GDM1 (cell line): ENCODE measurements around the gene PCDHA10.
"Not testable (repeated sequence)": the region's sequence is repeated elsewhere in the genome, so short reads cannot be mapped to it uniquely, and the experiment has no call there.

Experiments
- DNase-seq: peaks from one replicate; lab custom pipeline; 2025; lab: John Stamatoyannopoulos, UW

The PCDHA10 gene

GRCh38 chr5:140840978-140841962, 14.4 kb upstream of the PCDHA10 start, which contains the start of gene PCDHA8:
TSS of gene PCDHA8 (plus strand) at chr5:140841187. CDS start at chr5:140841322, 135 bp downstream.
- DNase-seq, result peak; percentile 16

DNA sequence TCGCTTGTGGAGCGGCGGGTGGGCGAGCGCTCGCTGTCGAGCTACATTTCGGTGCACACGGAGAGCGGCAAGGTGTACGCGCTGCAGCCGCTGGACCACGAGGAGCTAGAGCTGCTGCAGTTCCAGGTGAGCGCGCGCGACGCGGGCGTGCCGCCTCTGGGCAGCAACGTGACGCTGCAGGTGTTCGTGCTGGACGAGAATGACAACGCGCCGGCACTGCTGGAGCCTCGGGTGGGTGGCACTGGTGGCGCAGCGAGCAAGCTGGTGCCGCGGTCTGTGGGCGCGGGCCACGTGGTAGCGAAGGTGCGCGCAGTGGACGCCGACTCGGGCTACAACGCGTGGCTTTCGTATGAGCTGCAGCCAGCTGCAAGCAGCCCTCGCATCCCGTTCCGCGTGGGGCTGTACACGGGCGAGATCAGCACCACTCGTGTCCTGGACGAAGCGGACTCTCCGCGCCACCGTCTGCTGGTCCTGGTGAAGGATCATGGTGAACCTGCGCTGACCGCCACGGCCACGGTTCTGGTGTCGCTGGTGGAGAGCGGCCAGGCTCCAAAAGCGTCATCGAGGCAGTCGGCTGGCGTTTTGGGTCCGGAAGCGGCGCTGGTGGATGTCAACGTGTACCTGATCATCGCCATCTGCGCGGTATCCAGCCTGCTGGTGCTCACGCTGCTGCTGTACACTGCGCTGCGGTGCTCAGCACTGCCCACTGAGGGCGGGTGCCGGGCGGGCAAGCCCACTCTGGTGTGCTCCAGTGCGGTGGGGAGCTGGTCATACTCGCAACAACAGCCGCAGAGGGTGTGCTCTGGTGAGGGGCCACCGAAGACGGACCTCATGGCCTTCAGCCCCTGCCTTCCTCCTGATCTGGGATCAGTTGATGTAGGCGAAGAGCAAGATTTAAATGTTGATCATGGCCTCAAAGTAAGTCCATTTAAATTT, 12.6 kb upstream of the PCDHA10 start:
- no peak for DNase-seq

GRCh38 chr5:140848139-140849102, 7.3 kb upstream of the PCDHA10 start, which contains the start of gene PCDHA9:
TSS of gene PCDHA9 (plus strand) at chr5:140848382. CDS start at chr5:140848496, 114 bp downstream.
- DNase-seq, result not testable (repeated sequence)

DNA sequence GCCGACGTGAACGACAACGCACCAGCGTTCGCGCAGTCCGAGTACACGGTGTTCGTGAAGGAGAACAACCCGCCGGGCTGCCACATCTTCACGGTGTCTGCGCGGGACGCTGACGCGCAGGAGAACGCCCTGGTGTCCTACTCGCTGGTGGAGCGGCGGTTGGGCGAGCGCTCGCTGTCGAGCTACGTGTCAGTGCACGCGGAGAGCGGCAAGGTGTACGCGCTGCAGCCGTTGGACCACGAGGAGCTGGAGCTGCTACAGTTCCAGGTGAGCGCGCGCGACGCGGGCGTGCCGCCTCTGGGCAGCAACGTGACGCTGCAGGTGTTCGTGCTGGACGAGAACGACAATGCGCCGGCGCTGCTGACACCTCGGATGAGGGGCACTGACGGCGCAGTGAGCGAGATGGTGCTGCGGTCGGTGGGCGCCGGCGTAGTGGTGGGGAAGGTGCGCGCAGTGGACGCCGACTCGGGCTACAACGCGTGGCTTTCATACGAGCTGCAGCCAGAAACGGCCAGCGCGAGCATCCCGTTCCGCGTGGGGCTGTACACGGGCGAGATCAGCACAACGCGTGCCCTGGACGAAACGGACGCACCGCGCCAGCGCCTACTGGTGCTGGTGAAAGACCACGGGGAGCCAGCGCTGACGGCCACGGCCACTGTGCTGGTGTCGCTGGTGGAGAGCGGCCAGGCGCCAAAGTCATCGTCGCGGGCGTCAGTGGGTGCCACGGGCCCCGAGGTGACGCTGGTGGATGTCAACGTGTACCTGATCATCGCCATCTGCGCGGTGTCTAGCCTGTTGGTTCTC, 5.7 kb upstream of the PCDHA10 start:
- not testable (repeated sequence) for DNase-seq

DNA sequence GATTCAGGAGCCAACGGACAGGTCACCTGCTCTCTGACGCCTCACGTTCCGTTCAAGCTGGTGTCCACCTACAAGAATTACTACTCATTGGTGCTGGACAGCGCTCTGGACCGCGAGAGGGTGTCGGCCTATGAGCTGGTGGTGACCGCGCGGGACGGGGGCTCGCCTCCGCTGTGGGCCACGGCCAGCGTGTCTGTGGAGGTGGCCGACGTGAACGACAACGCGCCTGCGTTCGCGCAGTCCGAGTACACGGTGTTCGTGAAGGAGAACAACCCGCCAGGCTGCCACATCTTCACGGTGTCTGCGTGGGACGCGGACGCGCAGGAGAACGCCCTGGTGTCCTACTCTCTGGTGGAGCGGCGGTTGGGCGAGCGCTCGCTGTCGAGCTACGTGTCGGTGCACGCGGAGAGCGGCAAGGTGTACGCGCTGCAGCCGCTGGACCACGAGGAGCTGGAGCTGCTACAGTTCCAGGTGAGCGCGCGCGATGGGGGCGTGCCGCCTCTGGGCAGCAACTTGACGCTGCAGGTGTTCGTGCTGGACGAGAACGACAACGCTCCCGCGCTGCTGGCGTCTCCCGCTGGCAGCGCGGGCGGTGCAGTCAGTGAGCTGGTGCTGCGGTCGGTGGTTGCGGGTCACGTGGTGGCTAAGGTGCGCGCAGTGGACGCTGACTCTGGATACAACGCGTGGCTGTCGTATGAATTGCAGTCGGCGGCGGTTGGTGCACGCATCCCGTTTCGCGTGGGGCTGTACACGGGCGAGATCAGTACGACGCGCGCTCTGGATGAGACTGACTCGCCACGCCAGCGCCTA, 1.7 kb downstream of the PCDHA10 start:
- DNase-seq, result no peak

DNA sequence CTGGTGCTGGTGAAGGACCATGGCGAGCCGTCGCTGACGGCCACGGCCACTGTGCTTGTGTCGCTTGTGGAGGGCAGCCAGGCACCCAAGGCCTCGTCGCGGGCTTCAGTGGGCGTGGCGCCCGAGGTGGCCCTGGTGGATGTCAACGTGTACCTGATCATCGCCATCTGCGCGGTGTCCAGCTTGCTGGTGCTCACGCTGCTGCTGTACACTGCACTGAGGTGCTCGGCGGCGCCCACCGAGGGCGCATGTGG, 2.2 kb downstream of the PCDHA10 start:
- no peak for DNase-seq

DNA sequence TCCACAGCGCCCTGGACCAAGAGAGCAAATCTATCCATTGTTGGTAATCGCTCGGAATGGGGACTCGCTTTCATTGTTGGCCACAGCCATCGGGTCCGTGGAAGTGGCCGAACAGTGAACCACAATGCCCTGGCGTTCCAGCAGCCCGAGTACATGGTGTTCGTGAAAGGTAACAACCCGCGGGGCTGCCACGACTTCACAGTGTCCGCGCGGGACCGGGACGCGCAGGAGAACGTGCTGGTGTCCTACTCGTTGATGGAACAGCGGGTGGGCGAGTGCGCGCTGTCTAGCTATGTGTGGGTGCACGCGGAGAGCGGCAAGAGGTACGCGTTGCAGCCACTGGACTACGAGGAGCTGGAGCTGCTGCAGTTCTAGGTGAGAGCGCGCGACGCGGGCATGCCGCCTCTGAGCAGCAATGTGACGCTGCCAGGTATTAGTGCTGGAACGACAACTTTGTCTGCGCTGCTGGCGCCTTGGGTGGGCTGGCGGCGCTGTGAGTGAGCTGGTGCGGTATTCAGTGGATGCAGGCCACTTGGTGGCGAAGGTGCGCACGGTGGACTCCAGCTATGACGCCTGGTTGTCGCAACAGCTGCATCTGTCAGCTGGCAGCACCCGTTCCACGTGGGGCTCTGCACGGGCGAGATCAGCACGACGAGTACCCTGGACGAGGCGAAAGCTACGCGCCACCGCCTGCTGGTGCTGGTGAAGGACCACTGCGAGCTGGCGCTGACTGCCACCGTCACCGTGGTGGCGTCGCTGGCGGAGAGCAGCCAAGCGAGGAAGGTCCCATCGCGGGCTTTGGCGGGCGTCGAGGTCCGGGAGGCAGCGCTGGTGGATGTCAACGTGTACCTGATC, 7.0 kb downstream of the PCDHA10 start:
- DNase-seq, result no peak

DNA sequence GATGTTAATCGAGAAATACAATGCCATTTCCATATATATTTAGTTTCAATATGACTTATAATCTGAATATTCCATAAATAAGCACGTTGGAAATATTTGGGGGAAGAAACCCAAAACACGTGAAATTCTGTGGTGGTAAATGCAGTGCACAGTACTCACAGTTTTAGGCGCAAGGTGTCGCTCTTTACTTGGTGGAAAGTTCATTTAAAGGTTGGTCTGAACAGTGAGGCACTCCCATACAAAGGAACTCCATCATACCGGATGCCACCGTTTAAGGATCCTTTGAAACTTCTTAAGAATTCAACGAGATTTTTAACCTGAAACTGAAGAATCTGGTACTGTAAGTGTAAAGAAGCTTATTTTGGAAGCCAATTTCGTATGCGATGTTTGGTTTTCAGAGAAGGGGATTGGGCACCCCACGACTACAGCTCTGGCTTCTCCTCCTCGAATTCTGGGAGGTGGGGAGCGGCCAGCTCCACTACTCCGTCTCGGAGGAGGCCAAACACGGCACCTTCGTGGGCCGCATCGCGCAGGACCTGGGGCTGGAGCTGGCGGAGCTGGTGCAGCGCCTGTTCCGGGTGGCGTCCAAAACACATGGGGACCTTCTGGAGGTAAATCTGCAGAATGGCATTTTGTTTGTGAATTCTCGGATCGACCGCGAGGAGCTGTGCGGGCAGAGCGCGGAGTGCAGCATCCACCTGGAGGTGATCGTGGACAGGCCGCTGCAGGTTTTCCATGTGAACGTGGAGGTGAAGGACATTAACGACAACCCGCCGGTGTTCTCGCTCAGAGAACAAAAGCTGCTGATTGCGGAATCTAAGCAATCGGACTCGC, 13.2 kb downstream of the PCDHA10 start, which contains the start of gene PCDHA11:
TSS of gene PCDHA11 (plus strand) at position 237 of the 834 bp plus-strand sequence. CDS start at position 384, 147 bp downstream.
- DNase-seq, result no peak

DNA sequence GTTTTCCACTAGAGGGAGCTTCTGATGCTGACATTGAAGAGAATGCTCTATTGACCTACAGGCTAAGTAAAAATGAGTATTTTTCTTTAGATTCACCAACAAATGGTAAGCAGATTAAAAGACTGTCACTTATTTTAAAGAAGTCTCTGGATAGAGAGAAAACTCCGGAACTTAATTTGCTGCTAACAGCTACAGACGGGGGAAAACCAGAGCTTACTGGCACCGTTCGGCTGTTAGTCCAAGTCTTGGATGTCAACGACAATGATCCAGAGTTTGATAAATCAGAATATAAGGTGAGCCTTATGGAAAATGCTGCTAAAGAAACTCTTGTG, 13.8 kb downstream of the PCDHA10 start:
- DNase-seq, result no peak

DNA sequence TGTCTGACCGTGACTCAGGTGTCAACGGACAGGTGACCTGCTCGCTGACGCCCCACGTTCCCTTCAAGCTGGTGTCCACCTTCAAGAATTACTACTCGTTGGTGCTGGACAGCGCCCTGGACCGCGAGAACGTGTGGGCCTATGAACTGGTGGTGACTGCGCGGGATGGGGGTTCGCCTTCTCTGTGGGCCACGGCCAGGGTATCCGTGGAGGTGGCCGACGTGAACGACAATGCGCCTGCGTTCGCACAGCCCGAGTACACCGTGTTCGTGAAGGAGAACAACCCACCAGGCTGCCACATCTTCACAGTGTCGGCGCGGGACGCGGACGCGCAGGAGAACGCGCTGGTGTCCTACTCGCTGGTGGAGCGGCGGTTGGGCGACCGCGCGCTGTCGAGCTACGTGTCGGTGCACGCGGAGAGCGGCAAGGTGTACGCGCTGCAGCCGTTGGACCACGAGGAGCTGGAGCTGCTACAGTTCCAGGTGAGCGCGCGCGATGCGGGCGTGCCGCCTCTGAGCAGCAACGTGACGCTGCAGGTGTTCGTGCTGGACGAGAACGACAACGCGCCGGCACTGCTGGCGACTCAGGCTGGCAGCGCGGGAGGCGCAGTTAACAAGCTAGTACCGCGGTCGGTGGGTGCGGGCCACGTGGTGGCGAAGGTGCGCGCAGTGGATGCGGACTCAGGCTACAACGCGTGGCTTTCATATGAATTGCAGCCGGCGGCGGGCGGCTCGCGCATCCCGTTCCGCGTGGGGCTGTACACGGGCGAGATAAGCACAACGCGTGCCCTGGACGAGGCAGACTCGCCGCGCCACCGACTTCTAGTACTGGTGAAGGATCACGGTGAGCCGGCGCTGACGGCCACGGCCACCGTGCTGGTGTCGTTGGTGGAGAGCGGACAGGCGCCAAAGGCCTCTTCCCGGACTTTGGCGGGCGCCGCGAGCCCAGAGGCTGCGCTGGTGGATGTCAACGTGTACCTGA, 14.8 kb downstream of the PCDHA10 start:
- DNase-seq, result no peak

GRCh38 chr5:140875085-140876065, 19.7 kb downstream of the PCDHA10 start, which contains the start of gene PCDHA12:
TSS of gene PCDHA12 (plus strand) at chr5:140875308. CDS start at chr5:140875473, 165 bp downstream.
- DNase-seq, result no peak

DNA sequence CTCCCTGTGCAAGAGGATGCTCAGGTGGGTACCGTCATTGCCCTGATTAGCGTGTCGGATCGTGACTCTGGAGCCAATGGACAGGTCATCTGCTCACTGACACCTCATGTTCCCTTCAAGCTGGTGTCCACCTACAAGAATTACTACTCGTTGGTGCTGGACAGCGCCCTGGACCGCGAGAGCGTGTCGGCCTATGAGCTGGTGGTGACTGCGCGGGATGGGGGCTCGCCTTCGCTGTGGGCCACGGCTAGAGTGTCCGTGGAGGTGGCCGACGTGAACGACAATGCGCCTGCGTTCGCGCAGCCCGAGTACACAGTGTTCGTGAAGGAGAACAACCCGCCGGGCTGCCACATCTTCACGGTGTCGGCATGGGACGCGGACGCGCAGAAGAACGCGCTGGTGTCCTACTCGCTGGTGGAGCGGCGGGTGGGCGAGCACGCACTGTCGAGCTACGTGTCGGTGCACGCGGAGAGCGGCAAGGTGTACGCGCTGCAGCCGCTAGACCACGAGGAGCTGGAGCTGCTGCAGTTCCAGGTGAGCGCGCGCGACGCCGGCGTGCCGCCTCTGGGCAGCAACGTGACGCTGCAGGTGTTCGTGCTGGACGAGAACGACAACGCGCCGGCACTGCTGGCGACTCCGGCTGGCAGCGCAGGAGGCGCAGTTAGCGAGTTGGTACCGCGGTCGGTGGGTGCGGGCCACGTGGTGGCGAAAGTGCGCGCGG, 21.0 kb downstream of the PCDHA10 start:
- DNase-seq, result not testable (repeated sequence)

GRCh38 chr5:140877262-140877581, 21.5 kb downstream of the PCDHA10 start:
- no peak for DNase-seq

- DNase-seq, result no peak
Observed at GRCh38 chr5:140881889-140882590, 26.3 kb downstream of the PCDHA10 start, which contains the start of gene PCDHA13. TSS of gene PCDHA13 (plus strand) at chr5:140882124. CDS start at chr5:140882269, 145 bp downstream.
